ENCODE measurements around the gene TUBAL3.

DNA sequence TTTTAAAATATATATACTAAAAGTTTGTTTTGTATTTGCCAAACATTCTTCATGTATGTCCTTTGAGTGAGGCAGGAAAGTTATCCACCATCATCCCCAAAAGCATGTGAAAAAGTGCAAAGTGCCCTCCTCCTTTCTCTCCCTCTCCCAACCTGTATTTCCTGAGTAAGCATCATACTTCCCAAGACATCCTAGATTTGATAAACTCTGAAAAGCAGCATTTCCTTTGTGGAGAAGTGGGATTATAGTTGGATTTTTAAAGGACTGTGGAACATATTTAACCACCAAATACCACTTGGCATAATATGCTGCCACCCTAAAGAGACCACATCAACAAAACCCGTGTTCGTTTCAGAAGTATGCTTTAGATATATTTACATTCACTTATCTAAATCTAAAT is 44.6 kb upstream of the TUBAL3 start:
- TF ChIP-seq POLR2A (IDR thresholded peaks at IDR 0.05): no peak
- TF ChIP-seq, protein P1, sequence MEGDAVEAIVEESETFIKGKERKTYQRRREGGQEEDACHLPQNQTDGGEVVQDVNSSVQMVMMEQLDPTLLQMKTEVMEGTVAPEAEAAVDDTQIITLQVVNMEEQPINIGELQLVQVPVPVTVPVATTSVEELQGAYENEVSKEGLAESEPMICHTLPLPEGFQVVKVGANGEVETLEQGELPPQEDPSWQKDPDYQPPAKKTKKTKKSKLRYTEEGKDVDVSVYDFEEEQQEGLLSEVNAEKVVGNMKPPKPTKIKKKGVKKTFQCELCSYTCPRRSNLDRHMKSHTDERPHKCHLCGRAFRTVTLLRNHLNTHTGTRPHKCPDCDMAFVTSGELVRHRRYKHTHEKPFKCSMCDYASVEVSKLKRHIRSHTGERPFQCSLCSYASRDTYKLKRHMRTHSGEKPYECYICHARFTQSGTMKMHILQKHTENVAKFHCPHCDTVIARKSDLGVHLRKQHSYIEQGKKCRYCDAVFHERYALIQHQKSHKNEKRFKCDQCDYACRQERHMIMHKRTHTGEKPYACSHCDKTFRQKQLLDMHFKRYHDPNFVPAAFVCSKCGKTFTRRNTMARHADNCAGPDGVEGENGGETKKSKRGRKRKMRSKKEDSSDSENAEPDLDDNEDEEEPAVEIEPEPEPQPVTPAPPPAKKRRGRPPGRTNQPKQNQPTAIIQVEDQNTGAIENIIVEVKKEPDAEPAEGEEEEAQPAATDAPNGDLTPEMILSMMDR (IDR thresholded peaks at IDR 0.05): no peak
- no peak for TF ChIP-seq POLR2AphosphoS5 (IDR thresholded peaks at IDR 0.05)
